ENCODE results near the gene ABCC4. TPM values are rescaled to one million over a fixed set of nuclear protein-coding genes. Genes with fewer than 3 reads are reported as not detected.

The ABCC4 gene
- total RNA-seq, 1 donor from 2014 or later: 13.3 TPM

GRCh38 chr13:95228130-95228529 lies 73.1 kb downstream of the ABCC4 start:
- Histone ChIP-seq H3K27me3 (no peaks in the 10 kb centered on the region), H3K4me3 (no peak overlapping the region), H3K36me3 (no peaks in the 10 kb centered on the region), H3K4me1 (peaks cover 5% of the 10 kb centered on the region), H3K9me3 (no peaks in the 10 kb centered on the region), H3K27ac (no peak overlapping the region)
- TF ChIP-seq CTCF (IDR thresholded peaks at IDR 0.05) (no peak), POLR2AphosphoS5 (IDR thresholded peaks at IDR 0.05; ENCODE audit: insufficient read depth in 1 of 2, low read depth in 1 of 2) (no peak), POLR2A (IDR thresholded peaks at IDR 0.05) (no peak)
- DNase-seq (ENCODE audit: extremely low spot score in 2 of 2): no peak
- intact Hi-C loops (cut with DNase I): no loop called here

GRCh38 chr13:95226932-95227695 lies 74.1 kb downstream of the ABCC4 start:
- H3K27me3 ChIP-seq: no peaks in the 10 kb centered on the region
- TF ChIP-seq POLR2AphosphoS5 (IDR thresholded peaks at IDR 0.05; ENCODE audit: insufficient read depth in 1 of 2, low read depth in 1 of 2) (no peak), POLR2A (IDR thresholded peaks at IDR 0.05) (no peak), CTCF (IDR thresholded peaks at IDR 0.05) (no peak)
- no peak overlapping the region for H3K27ac ChIP-seq

GRCh38 chr13:95226476-95226875 lies 74.8 kb downstream of the ABCC4 start:
- DNase-seq (ENCODE audit: extremely low spot score in 2 of 2): no peak
- TF ChIP-seq POLR2AphosphoS5 (IDR thresholded peaks at IDR 0.05; ENCODE audit: insufficient read depth in 1 of 2, low read depth in 1 of 2) (no peak), POLR2A (IDR thresholded peaks at IDR 0.05) (no peak), CTCF (IDR thresholded peaks at IDR 0.05) (no peak)
- intact Hi-C loops (cut with DNase I): no loop called here
- Histone ChIP-seq H3K36me3 (no peaks in the 10 kb centered on the region), H3K9me3 (no peaks in the 10 kb centered on the region), H3K4me1 (peaks cover 5% of the 10 kb centered on the region), H3K27ac (no peak overlapping the region), H3K4me3 (no peak overlapping the region), H3K27me3 (no peaks in the 10 kb centered on the region)

More at GRCh38 chr13:95226932-95227695, 74.1 kb downstream of the ABCC4 start:
- Histone ChIP-seq H3K36me3 (no peaks in the 10 kb centered on the region), H3K9me3 (no peaks in the 10 kb centered on the region), H3K4me1 (peaks cover 5% of the 10 kb centered on the region), H3K4me3 (no peak overlapping the region)
- DNase-seq (ENCODE audit: extremely low spot score in 2 of 2): no peak
- intact Hi-C loops (cut with DNase I): no loop called here

GRCh38 chr13:95226050-95226449 lies 75.2 kb downstream of the ABCC4 start:
- Histone ChIP-seq H3K27me3 (no peaks in the 10 kb centered on the region), H3K9me3 (no peaks in the 10 kb centered on the region), H3K4me3 (no peak overlapping the region), H3K4me1 (peaks cover 5% of the 10 kb centered on the region), H3K27ac (no peak overlapping the region), H3K36me3 (no peaks in the 10 kb centered on the region)
- no peak for DNase-seq (ENCODE audit: extremely low spot score in 2 of 2)
- intact Hi-C loops (cut with DNase I): no loop called here
- TF ChIP-seq POLR2A (IDR thresholded peaks at IDR 0.05) (no peak), POLR2AphosphoS5 (IDR thresholded peaks at IDR 0.05; ENCODE audit: insufficient read depth in 1 of 2, low read depth in 1 of 2) (no peak), CTCF (IDR thresholded peaks at IDR 0.05) (no peak)

GRCh38 chr13:95224064-95224463 lies 77.2 kb downstream of the ABCC4 start:
- TF ChIP-seq POLR2AphosphoS5 (IDR thresholded peaks at IDR 0.05; ENCODE audit: insufficient read depth in 1 of 2, low read depth in 1 of 2): no peak

More at GRCh38 chr13:95224064-95224463, 77.2 kb downstream of the ABCC4 start:
- H3K4me1 ChIP-seq: peaks cover 5% of the 10 kb centered on the region
- intact Hi-C loops (cut with DNase I): no loop called here
- H3K27ac ChIP-seq: no peak overlapping the region
- H3K9me3 ChIP-seq: no peaks in the 10 kb centered on the region
- no peak overlapping the region for H3K4me3 ChIP-seq
- no peak for DNase-seq (ENCODE audit: extremely low spot score in 2 of 2)
- no peaks in the 10 kb centered on the region for H3K36me3 ChIP-seq
- H3K27me3 ChIP-seq: no peaks in the 10 kb centered on the region

Data from vagina (tissue), 2 donors.